ENCODE results near the gene CBL. TPM values are rescaled to one million over a fixed set of nuclear protein-coding genes. Genes with fewer than 3 reads are reported as not detected.

CBL gene
- total RNA-seq, 1 donor from 2014 or later: 46.6 TPM

DNA sequence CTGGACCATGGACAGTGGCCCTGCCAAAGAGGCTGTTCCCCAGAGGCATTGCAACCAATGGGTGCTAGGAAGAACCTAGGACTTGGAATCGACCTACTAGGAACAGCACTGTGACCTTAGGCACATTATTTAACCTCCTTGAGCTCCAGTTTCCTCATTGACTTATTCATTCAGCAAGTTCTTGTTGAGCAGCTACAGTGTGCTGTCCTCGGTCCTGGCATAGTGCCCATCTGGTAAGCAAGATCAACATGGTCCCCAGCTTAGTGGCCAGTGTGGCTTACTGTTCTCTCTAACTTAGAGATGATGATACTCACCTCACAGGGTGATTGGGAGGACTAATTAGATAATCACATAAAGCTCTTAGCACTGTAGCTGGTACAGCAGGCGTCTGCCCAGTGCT is 49.1 kb upstream of the CBL start:
- Histone ChIP-seq H3K27me3 (ENCODE audit: insufficient read depth, low read length) (peaks cover 4% of the 10 kb centered on the region), H3K4me2 (ENCODE audit: low read length) (no peak overlapping the region), H3K36me3 (ENCODE audit: insufficient read depth, low read length) (no peaks in the 10 kb centered on the region), H3K79me2 (ENCODE audit: insufficient read depth, low read length) (no peaks in the 10 kb centered on the region), H4K20me1 (ENCODE audit: insufficient read depth, low read length) (no peaks in the 10 kb centered on the region), H3K4me1 (ENCODE audit: insufficient read depth, low read length) (no peaks in the 10 kb centered on the region), H2AFZ (ENCODE audit: low read depth, low read length) (no peak overlapping the region), H3K9ac (ENCODE audit: low read length) (no peak overlapping the region), H3K4me3 (ENCODE audit: insufficient read depth, low read depth, low read length) (no peak overlapping the region), H3K27ac (ENCODE audit: low read depth, low read length) (no peak overlapping the region), H3K9me3 (ENCODE audit: insufficient read depth, low read depth, low read length) (no peaks in the 10 kb centered on the region)
- H3K27ac Mint-ChIP-seq (ENCODE audit: unreplicated experiment): no peak overlapping the region
- peaks cover 2% of the 10 kb centered on the region for H3K36me3 Mint-ChIP-seq (ENCODE audit: low read depth, unreplicated experiment)
- no peaks in the 10 kb centered on the region for H3K4me1 Mint-ChIP-seq (ENCODE audit: low read depth, unreplicated experiment)
- DNase-seq (ENCODE audit: low read depth): no peak
- no peaks in the 10 kb centered on the region for H3K9me3 Mint-ChIP-seq (ENCODE audit: unreplicated experiment)
- TF ChIP-seq CTCF (IDR thresholded peaks at IDR 0.05; ENCODE audit: insufficient read depth, low read depth, low read length): no peak
- no peak for TF ChIP-seq EZH2 (IDR thresholded peaks at IDR 0.05; ENCODE audit: insufficient read depth, low read length)
- no peak for FAIRE-seq
- peaks cover 60% of the 10 kb centered on the region for H3K27me3 Mint-ChIP-seq (ENCODE audit: low read depth, unreplicated experiment)
- no peak overlapping the region for H3K4me3 Mint-ChIP-seq (ENCODE audit: unreplicated experiment)

DNA sequence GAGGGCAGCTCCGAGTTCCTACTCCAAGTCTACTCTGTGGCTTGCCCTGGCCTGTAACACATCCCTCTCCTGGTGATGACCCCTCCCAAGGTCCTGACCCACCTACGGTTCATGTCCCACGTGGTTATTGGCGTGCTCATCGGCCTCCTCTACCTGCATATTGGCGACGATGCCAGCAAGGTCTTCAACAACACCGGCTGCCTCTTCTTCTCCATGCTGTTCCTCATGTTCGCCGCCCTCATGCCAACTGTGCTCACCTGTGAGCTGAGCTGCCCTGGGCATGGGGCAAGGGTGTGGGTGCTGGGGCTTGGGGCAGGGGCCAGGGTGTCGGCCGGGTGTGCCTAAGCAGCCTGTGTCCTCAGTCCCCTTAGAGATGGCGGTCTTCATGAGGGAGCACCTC is 47.7 kb upstream of the CBL start:
- H3K36me3 Mint-ChIP-seq (ENCODE audit: low read depth, unreplicated experiment): peaks cover 2% of the 10 kb centered on the region
- no peaks in the 10 kb centered on the region for H3K9me3 ChIP-seq (ENCODE audit: insufficient read depth, low read depth, low read length)
- H3K4me3 Mint-ChIP-seq (ENCODE audit: unreplicated experiment): no peak overlapping the region
- H2AFZ ChIP-seq (ENCODE audit: low read depth, low read length): no peak overlapping the region
- H3K27me3 Mint-ChIP-seq (ENCODE audit: low read depth, unreplicated experiment): peaks cover 60% of the 10 kb centered on the region
- H3K4me1 ChIP-seq (ENCODE audit: insufficient read depth, low read length): no peaks in the 10 kb centered on the region
- no peaks in the 10 kb centered on the region for H3K4me1 Mint-ChIP-seq (ENCODE audit: low read depth, unreplicated experiment)
- TF ChIP-seq CTCF (IDR thresholded peaks at IDR 0.05; ENCODE audit: insufficient read depth, low read depth, low read length) (no peak), EZH2 (IDR thresholded peaks at IDR 0.05; ENCODE audit: insufficient read depth, low read length) (no peak)
- H3K4me3 ChIP-seq (ENCODE audit: insufficient read depth, low read depth, low read length): no peak overlapping the region
- DNase-seq (ENCODE audit: low read depth) (no peak), FAIRE-seq (no peak)
- no peaks in the 10 kb centered on the region for H3K9me3 Mint-ChIP-seq (ENCODE audit: unreplicated experiment)
- peaks cover under 1% of the 10 kb centered on the region for H3K27me3 ChIP-seq (ENCODE audit: insufficient read depth, low read length)
- H3K4me2 ChIP-seq (ENCODE audit: low read length): no peak overlapping the region
- no peak overlapping the region for H3K27ac ChIP-seq (ENCODE audit: low read depth, low read length)
- H3K79me2 ChIP-seq (ENCODE audit: insufficient read depth, low read length): no peaks in the 10 kb centered on the region
- H3K36me3 ChIP-seq (ENCODE audit: insufficient read depth, low read length): no peaks in the 10 kb centered on the region
- H3K9ac ChIP-seq (ENCODE audit: low read length): no peak overlapping the region
- H4K20me1 ChIP-seq (ENCODE audit: insufficient read depth, low read length): no peaks in the 10 kb centered on the region
- no peak overlapping the region for H3K27ac Mint-ChIP-seq (ENCODE audit: unreplicated experiment)

DNA sequence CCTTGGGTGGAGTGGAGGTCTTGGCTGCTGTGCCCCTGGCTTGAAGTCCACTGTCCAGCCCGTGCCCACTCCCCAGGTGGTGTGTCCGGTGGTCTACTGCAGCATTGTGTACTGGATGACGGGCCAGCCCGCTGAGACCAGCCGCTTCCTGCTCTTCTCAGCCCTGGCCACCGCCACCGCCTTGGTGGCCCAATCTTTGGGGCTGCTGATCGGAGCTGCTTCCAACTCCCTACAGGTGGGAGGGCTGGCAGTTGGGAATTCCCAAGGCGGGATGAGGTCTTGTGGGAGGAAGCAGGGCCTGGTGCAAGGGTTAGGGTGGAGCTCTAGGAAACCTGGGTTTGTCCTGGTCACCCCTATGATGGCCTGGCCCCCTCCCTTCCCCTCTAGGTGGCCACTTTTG is 46.0 kb upstream of the CBL start:
- H3K27ac Mint-ChIP-seq (ENCODE audit: unreplicated experiment): no peak overlapping the region
- Histone ChIP-seq H3K9ac (ENCODE audit: low read length) (no peak overlapping the region), H3K4me3 (ENCODE audit: insufficient read depth, low read depth, low read length) (no peak overlapping the region), H3K36me3 (ENCODE audit: insufficient read depth, low read length) (no peaks in the 10 kb centered on the region), H2AFZ (ENCODE audit: low read depth, low read length) (no peak overlapping the region), H3K79me2 (ENCODE audit: insufficient read depth, low read length) (no peaks in the 10 kb centered on the region), H3K27me3 (ENCODE audit: insufficient read depth, low read length) (no peaks in the 10 kb centered on the region), H3K9me3 (ENCODE audit: insufficient read depth, low read depth, low read length) (no peaks in the 10 kb centered on the region), H3K4me1 (ENCODE audit: insufficient read depth, low read length) (no peaks in the 10 kb centered on the region), H4K20me1 (ENCODE audit: insufficient read depth, low read length) (no peaks in the 10 kb centered on the region), H3K27ac (ENCODE audit: low read depth, low read length) (no peak overlapping the region), H3K4me2 (ENCODE audit: low read length) (no peak overlapping the region)
- no peaks in the 10 kb centered on the region for H3K9me3 Mint-ChIP-seq (ENCODE audit: unreplicated experiment)
- FAIRE-seq: no peak
- DNase-seq (ENCODE audit: low read depth): no peak
- no peak for TF ChIP-seq CTCF (IDR thresholded peaks at IDR 0.05; ENCODE audit: insufficient read depth, low read depth, low read length)
- TF ChIP-seq EZH2 (IDR thresholded peaks at IDR 0.05; ENCODE audit: insufficient read depth, low read length): no peak
- no peak overlapping the region for H3K4me3 Mint-ChIP-seq (ENCODE audit: unreplicated experiment)
- H3K27me3 Mint-ChIP-seq (ENCODE audit: low read depth, unreplicated experiment): peaks cover 44% of the 10 kb centered on the region
- H3K36me3 Mint-ChIP-seq (ENCODE audit: low read depth, unreplicated experiment): no peaks in the 10 kb centered on the region
- no peaks in the 10 kb centered on the region for H3K4me1 Mint-ChIP-seq (ENCODE audit: low read depth, unreplicated experiment)

Data from astrocyte (in vitro differentiated cells and primary cell).